DOHH2 (cell line): ENCODE measurements around the gene FAM177A1.

Experiments
- EZH2phosphoT487 ChIP-seq: fragments of 200-600 bp; sonication (generic); IDR thresholded peaks from 2 replicates; pipeline ENCODE4 v1.6.1; 2017; ENCODE audit warnings: borderline replicate concordance, mild to moderate bottlenecking, antibody characterized with exemption, low read length, moderate library complexity, mixed read lengths
- TF ChIP-seq, protein P1 (sequence below): fragments of 200-600 bp; sonication (generic); IDR thresholded peaks from one replicate; pipeline ENCODE4 v1.5.1; 2014; ENCODE audit warnings: antibody characterized with exemption, mild to moderate bottlenecking, low read depth, low read length; ENCODE audit not compliant: poor library complexity, severe bottlenecking

DNA sequence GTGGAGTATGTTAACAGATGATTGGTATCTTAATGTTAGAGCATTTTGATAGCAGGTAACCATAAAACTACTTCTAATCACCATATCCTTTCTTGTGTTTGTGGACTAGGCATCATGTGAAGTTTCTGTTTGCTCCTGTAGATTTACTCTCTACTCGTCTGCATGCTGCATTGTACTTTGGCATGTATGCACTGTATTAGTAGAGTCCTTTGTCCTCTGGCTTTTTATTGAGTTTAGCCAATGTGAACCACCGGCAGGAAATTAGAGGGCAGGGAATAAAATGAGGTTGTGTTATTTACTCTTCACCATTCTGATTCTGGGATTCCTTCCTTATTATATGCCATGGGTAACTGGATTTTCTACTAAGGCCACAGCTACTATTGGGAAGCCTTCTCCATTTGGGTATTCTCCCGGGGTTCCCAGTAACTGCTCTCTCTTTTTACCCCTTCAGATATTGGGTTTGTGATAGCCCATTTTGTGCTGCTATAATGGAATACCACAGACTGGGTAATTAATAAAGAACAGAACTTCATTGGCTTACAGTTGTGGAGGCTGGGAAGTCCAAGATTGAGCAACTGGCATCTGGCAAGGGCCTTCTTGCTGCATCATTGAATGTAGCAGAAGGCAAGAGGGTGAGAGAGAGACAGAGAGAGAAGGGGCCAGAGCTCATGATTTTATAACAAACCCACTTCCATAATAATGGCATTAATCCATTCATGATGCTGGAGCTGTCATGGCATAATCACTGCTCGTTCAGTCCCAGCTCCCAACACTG is 22.4 kb downstream of the FAM177A1 start:
- TF ChIP-seq, protein P1, sequence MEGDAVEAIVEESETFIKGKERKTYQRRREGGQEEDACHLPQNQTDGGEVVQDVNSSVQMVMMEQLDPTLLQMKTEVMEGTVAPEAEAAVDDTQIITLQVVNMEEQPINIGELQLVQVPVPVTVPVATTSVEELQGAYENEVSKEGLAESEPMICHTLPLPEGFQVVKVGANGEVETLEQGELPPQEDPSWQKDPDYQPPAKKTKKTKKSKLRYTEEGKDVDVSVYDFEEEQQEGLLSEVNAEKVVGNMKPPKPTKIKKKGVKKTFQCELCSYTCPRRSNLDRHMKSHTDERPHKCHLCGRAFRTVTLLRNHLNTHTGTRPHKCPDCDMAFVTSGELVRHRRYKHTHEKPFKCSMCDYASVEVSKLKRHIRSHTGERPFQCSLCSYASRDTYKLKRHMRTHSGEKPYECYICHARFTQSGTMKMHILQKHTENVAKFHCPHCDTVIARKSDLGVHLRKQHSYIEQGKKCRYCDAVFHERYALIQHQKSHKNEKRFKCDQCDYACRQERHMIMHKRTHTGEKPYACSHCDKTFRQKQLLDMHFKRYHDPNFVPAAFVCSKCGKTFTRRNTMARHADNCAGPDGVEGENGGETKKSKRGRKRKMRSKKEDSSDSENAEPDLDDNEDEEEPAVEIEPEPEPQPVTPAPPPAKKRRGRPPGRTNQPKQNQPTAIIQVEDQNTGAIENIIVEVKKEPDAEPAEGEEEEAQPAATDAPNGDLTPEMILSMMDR: no peak
- TF ChIP-seq EZH2phosphoT487: no peak
